Smooth muscle cell (in vitro differentiated cells): Measurements from ENCODE around the gene PFKFB2. TPM values are rescaled to one million over a fixed set of nuclear protein-coding genes. Genes with fewer than 3 reads are reported as not detected.
A peak's percentile ranks its signal among the peaks of the same experiment; 100 is the strongest.

ENCODE experiments used
- DNase-seq: peaks from one replicate; lab custom pipeline; 2025; ENCODE audit not compliant: unreplicated experiment; lab: John Stamatoyannopoulos, UW
- H2AFZ ChIP-seq: fragments of 200-600 bp; sonication (generic); 2 replicates; pipeline ENCODE4 v1.6.0; 2016; ENCODE audit warnings: antibody characterized with exemption, low read depth, mild to moderate bottlenecking
- H3F3A ChIP-seq: fragments of 200-600 bp; sonication (generic); 2 replicates; pipeline ENCODE4 v1.6.0; 2017; ENCODE audit warnings: antibody characterized with exemption, low read depth
- H3K27ac ChIP-seq: fragments of 200-600 bp; sonication (generic); 2 replicates; pipeline ENCODE4 v1.5.1; 2016; ENCODE audit warnings: low read depth, mild to moderate bottlenecking
- H3K27me3 ChIP-seq: fragments of 200-600 bp; sonication (generic); 2 replicates; pipeline ENCODE4 v1.6.1; 2016; ENCODE audit warnings: low read depth, mild to moderate bottlenecking
- H3K36me3 ChIP-seq: fragments of 200-600 bp; sonication (generic); 2 replicates; pipeline ENCODE4 v1.5.1; 2016; ENCODE audit warnings: low read depth
- H3K4me1 ChIP-seq: fragments of 200-600 bp; sonication (generic); 2 replicates; pipeline ENCODE4 v1.5.1; 2016; ENCODE audit warnings: low read depth
- H3K4me2 ChIP-seq: fragments of 200-600 bp; sonication (generic); 2 replicates; pipeline ENCODE4 v1.6.0; 2016; ENCODE audit warnings: mild to moderate bottlenecking
- H3K4me3 ChIP-seq: fragments of 200-600 bp; sonication (generic); 2 replicates; pipeline ENCODE4 v1.5.1; 2016; ENCODE audit warnings: mild to moderate bottlenecking
- H3K79me2 ChIP-seq: fragments of 200-600 bp; sonication (generic); 2 replicates; pipeline ENCODE4 v1.6.0; 2016; ENCODE audit warnings: low read depth, mild to moderate bottlenecking
- H3K9ac ChIP-seq: fragments of 200-600 bp; sonication (generic); 2 replicates; pipeline ENCODE4 v1.6.0; 2016; ENCODE audit warnings: low read depth
- H3K9me3 ChIP-seq: fragments of 200-600 bp; sonication (generic); replicated peaks from 2 replicates; pipeline ENCODE4 v1.5.1; 2016; ENCODE audit warnings: low read depth
- H4K20me1 ChIP-seq: fragments of 200-600 bp; sonication (generic); 2 replicates; pipeline ENCODE4 v1.6.0; 2016; ENCODE audit warnings: low read depth
- CTCF ChIP-seq: fragments of 200-600 bp; sonication (generic); IDR thresholded peaks from 2 replicates; pipeline ENCODE4 v1.5.1; 2017; ENCODE audit warnings: borderline replicate concordance, mild to moderate bottlenecking, antibody characterized with exemption; ENCODE audit not compliant: insufficient read depth, poor library complexity, severe bottlenecking
- WGBS: methylation state at CpG from one replicate; pipeline ENCODE4 v1.1.7; 2016; ENCODE audit warnings: low lambda C conversion rate; 5-methylcytosine and 5-hydroxymethylcytosine counted together
- polyA plus RNA-seq: library from polyadenylated mRNA; unstranded; fragments of >200 nt; fragmentation: Nextera tagmentation; extraction: Ambion mirVana; gene quantifications from 2 replicates; pipeline ENCODE4 v1.2.1, GENCODE V29; 2016
- total RNA-seq: library from RNA; depleted of rRNA; stranded (reverse); fragments of >200 nt; gene quantifications from 2 replicates; pipeline ENCODE4 v1.2.3, GENCODE V29; 2014

The PFKFB2 gene
- total and polyA plus RNA-seq, 2 experiments from 2014 or later = 5.0 to 9.8 TPM

GRCh38 chr1:207034998-207035397 is 18.1 kb upstream of the PFKFB2 start:
- H3K27me3 ChIP-seq = no peaks in the 10 kb centered on the region
- H3K36me3 ChIP-seq = no peaks in the 10 kb centered on the region
- no peaks in the 10 kb centered on the region for H3F3A ChIP-seq
- no peak overlapping the region for H2AFZ ChIP-seq
- H3K9ac ChIP-seq = peak overlapping the region; percentile 63
- H3K4me1 ChIP-seq = peaks cover 9% of the 10 kb centered on the region
- DNase-seq = no peak
- no peaks in the 10 kb centered on the region for H3K9me3 ChIP-seq
- H3K4me3 ChIP-seq = no peak overlapping the region
- no peaks in the 10 kb centered on the region for H3K79me2 ChIP-seq
- no peaks in the 10 kb centered on the region for H4K20me1 ChIP-seq
- no peak for TF ChIP-seq CTCF
- H3K27ac ChIP-seq = peak overlapping the region; percentile 89
- H3K4me2 ChIP-seq = peak overlapping the region; percentile 33

GRCh38 chr1:207035877-207036551 is 17.1 kb upstream of the PFKFB2 start:
- Histone ChIP-seq H3K27ac (no peak overlapping the region), H3F3A (no peaks in the 10 kb centered on the region), H3K36me3 (no peaks in the 10 kb centered on the region), H2AFZ (no peak overlapping the region), H3K4me1 (peaks cover 9% of the 10 kb centered on the region), H4K20me1 (no peaks in the 10 kb centered on the region), H3K9ac (no peak overlapping the region), H3K4me2 (no peak overlapping the region), H3K27me3 (no peaks in the 10 kb centered on the region), H3K9me3 (no peaks in the 10 kb centered on the region), H3K4me3 (no peak overlapping the region), H3K79me2 (no peaks in the 10 kb centered on the region)
- WGBS = 75% methylated on average over 4 of the region's 4 CpGs
- no peak for TF ChIP-seq CTCF
- DNase-seq = no peak

DNA sequence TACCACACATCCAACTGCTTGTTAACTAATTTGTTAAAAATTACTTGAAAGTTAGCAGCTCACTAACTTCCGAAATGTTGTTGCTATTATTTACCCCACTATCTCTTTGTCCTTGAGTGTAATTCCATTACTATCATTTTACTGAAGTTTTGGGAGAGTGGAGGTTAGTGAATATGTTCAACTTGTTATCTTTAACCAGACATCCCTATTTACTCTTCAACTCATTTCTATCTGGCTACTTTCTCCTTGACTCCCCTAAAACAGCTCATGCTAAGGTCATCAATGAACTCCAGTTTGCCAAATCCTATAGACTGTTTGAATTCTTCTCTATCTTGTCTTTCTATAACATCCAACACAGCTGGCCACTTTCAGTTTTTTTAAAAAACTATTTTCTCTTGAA is 16.2 kb upstream of the PFKFB2 start:
- no peak for DNase-seq
- no peak for TF ChIP-seq CTCF
- H3K4me1 ChIP-seq = peaks cover 9% of the 10 kb centered on the region
- no peak overlapping the region for H3K4me2 ChIP-seq
- no peak overlapping the region for H3K4me3 ChIP-seq
- no peak overlapping the region for H3K9ac ChIP-seq
- no peak overlapping the region for H3K27ac ChIP-seq
- 81% methylated on average over 1 of the region's 1 CpG for WGBS
- H3K9me3 ChIP-seq = no peaks in the 10 kb centered on the region
- no peak overlapping the region for H2AFZ ChIP-seq
- H3K79me2 ChIP-seq = no peaks in the 10 kb centered on the region
- H3K27me3 ChIP-seq = no peaks in the 10 kb centered on the region
- no peaks in the 10 kb centered on the region for H3K36me3 ChIP-seq
- no peaks in the 10 kb centered on the region for H3F3A ChIP-seq
- H4K20me1 ChIP-seq = no peaks in the 10 kb centered on the region
